CD14-positive monocyte (primary cell): ENCODE results near the gene CDKN1C. TPM values are rescaled to one million over a fixed set of nuclear protein-coding genes. Genes with fewer than 3 reads are reported as not detected.

Experiments
- DNase-seq, 3 donors: peaks; one replicate each; pipeline ENCODE4 v3.0.0-alpha.2; 2011 to 2022
- H2AFZ ChIP-seq: 2 replicates; pipeline ENCODE4 v1.6.0; 2012; ENCODE audit warnings: mild to moderate bottlenecking, low read depth, low read length, inconsistent platforms; ENCODE audit not compliant: insufficient read depth, poor library complexity, severe bottlenecking
- H3K27ac ChIP-seq, 2 donors: 1 replicate in 1 of 2; 2 replicates in 1 of 2; pipeline ENCODE4 v1.5.1; 2012 to 2013; ENCODE audit warnings: low read length in 2 of 2, control low read depth in 1 of 2, inconsistent platforms in 1 of 2, low read depth in 1 of 2, mild to moderate bottlenecking in 1 of 2
- H3K27me3 ChIP-seq, 2 donors: one replicate each; pipeline versions ENCODE4 v1.6.0 to v1.6.1; 2011 to 2013; ENCODE audit warnings: low read length in 2 of 2; ENCODE audit not compliant: control insufficient read depth in 2 of 2, insufficient read depth in 2 of 2
- H3K36me3 ChIP-seq, 2 donors: replicated peaks in 1 of 2; 1 replicate in 1 of 2; 2 replicates in 1 of 2; pipeline versions ENCODE4 v1.5.1 to v1.6.1; 2012 to 2013; ENCODE audit warnings: low read length in 2 of 2, control low read depth in 1 of 2, inconsistent platforms in 1 of 2, mild to moderate bottlenecking in 1 of 2; ENCODE audit not compliant: insufficient read depth in 2 of 2, control insufficient read depth in 1 of 2
- H3K4me1 ChIP-seq, 2 donors: 1 replicate in 1 of 2; 2 replicates in 1 of 2; pipeline versions ENCODE4 v1.5.1 to v1.6.1; 2012 to 2013; ENCODE audit warnings: low read length in 2 of 2, control low read depth in 1 of 2, inconsistent platforms in 1 of 2, mild to moderate bottlenecking in 1 of 2, moderate library complexity in 1 of 2; ENCODE audit not compliant: insufficient read depth in 2 of 2, control insufficient read depth in 1 of 2
- H3K4me2 ChIP-seq: replicated peaks from 2 replicates; pipeline ENCODE3; 2012; ENCODE audit warnings: low read length, moderate library complexity, mild to moderate bottlenecking; ENCODE audit not compliant: poor library complexity, severe bottlenecking; ENCODE audit errors: extremely low read depth
- H3K4me3 ChIP-seq, 3 experiments: fragments of 200-600 bp in 1 of 3; sonication (generic) in 1 of 3; replicated peaks in 1 of 3; 1 replicate in 2 of 3; 2 replicates in 1 of 3; pipeline ENCODE4 v1.5.1; 2011 to 2013; ENCODE audit warnings: low read length in 3 of 3, mild to moderate bottlenecking in 3 of 3, control low read depth in 2 of 3, low read depth in 2 of 3, inconsistent platforms in 1 of 3, moderate library complexity in 1 of 3
- H3K79me2 ChIP-seq: 2 replicates; pipeline ENCODE4 v1.6.0; 2012; ENCODE audit warnings: mild to moderate bottlenecking, control low read depth, inconsistent platforms, low read length, moderate library complexity; ENCODE audit not compliant: insufficient read depth
- H3K9ac ChIP-seq: 2 replicates; pipeline ENCODE4 v1.6.0; 2017; ENCODE audit warnings: low read length, mild to moderate bottlenecking; ENCODE audit not compliant: insufficient read depth, poor library complexity, severe bottlenecking
- H3K9me3 ChIP-seq, 2 donors: replicated peaks in 1 of 2; 1 replicate in 1 of 2; 2 replicates in 1 of 2; pipeline versions ENCODE4 v1.5.1 to v1.6.1; 2012 to 2013; ENCODE audit warnings: low read length in 2 of 2, control low read depth in 1 of 2; ENCODE audit not compliant: control insufficient read depth in 1 of 2, insufficient read depth in 1 of 2
- H4K20me1 ChIP-seq: 2 replicates; pipeline ENCODE4 v1.6.0; 2012; ENCODE audit warnings: mild to moderate bottlenecking, low read length, control low read depth, moderate library complexity; ENCODE audit not compliant: insufficient read depth
- H3K27ac Mint-ChIP-seq, 7 donors: one replicate each; pipeline ENCODE4 v1.8.0; 2020; ENCODE audit warnings: mild to moderate bottlenecking in 7 of 7, mixed read lengths in 7 of 7, moderate library complexity in 6 of 7, inconsistent platforms in 2 of 7
- H3K27me3 Mint-ChIP-seq, 3 donors: one replicate each; pipeline ENCODE4 v1.8.0; 2021 to 2022; ENCODE audit warnings: low read depth in 3 of 3, mild to moderate bottlenecking in 3 of 3, mixed read lengths in 3 of 3, moderate library complexity in 3 of 3, inconsistent platforms in 1 of 3
- H3K36me3 Mint-ChIP-seq, 2 donors: one replicate each; pipeline ENCODE4 v1.8.0; 2020; ENCODE audit warnings: mixed read lengths in 2 of 2, inconsistent platforms in 1 of 2, mild to moderate bottlenecking in 1 of 2
- H3K4me1 Mint-ChIP-seq: one replicate; pipeline ENCODE4 v1.8.0; 2020; ENCODE audit warnings: mild to moderate bottlenecking, mixed read lengths
- H3K4me3 Mint-ChIP-seq, 2 donors: one replicate each; pipeline ENCODE4 v1.8.0; 2020; ENCODE audit warnings: mild to moderate bottlenecking in 2 of 2, mixed read lengths in 2 of 2, moderate library complexity in 1 of 2
- H3K9me3 Mint-ChIP-seq, 7 donors: one replicate each; pipeline ENCODE4 v1.8.0; 2020 to 2022; ENCODE audit warnings: mixed read lengths in 7 of 7, mild to moderate bottlenecking in 6 of 7, moderate library complexity in 6 of 7, inconsistent platforms in 2 of 7
- CTCF ChIP-seq: fragments of 200-600 bp; IDR thresholded peaks from one replicate; pipeline ENCODE4 v1.8.0; 2022; ENCODE audit warnings: antibody characterized with exemption, mild to moderate bottlenecking
- WGBS: methylation state at CpG from one replicate; pipeline ENCODE4 v1.1.5; 2013; ENCODE audit warnings: missing lambda C conversion rate; ENCODE audit not compliant: insufficient coverage; 5-methylcytosine and 5-hydroxymethylcytosine counted together
- intact Hi-C, 2 donors: fragments of 100-400 bp; cut with micrococcal nuclease; formaldehyde crosslinking; loops; one replicate each; pipeline versions ENCODE4 v1.15.0 to v1.15.1; 2023
- polyA plus RNA-seq, 3 donors: library from polyadenylated mRNA; depleted of rRNA in 1 of 3; unstranded in 2 of 3; stranded (reverse) in 1 of 3; fragments of 300-500 nt in 2 of 3; fragments of >200 nt in 1 of 3; fragmentation: Illumina TruSeq in 2 of 3; gene quantifications; 1 replicate in 2 of 3; 2 replicates in 1 of 3; pipeline ENCODE4 v1.2.3, GENCODE V29; 2012 to 2021

Gene CDKN1C
- polyA plus RNA-seq, 3 donors = 3.2 to 36.4 (median 4.7) TPM

- no peaks in the 10 kb centered on the region for H3K36me3 ChIP-seq
- H2AFZ ChIP-seq = no peak overlapping the region
- no peak overlapping the region for H3K9ac ChIP-seq
- peaks cover 15 to 58% of the 10 kb centered on the region in 2 donors for H3K27me3 ChIP-seq
- 100% methylated on average over 9 of the region's 13 CpGs for WGBS
- no peak for TF ChIP-seq CTCF
- peaks cover 1 to 9% (median 5%) of the 10 kb centered on the region in 7 donors for H3K9me3 Mint-ChIP-seq
- H3K4me3 Mint-ChIP-seq = peak overlapping the region in 1 of 2 donors; percentile 70
- peaks cover 54 to 70% (median 60%) of the 10 kb centered on the region in 3 donors for H3K27me3 Mint-ChIP-seq
- no peak overlapping the region for H3K4me2 ChIP-seq
- peaks cover 0 to 5% of the 10 kb centered on the region in 2 donors for H3K36me3 Mint-ChIP-seq
- intact Hi-C loops = no loop called here
- H3K4me3 ChIP-seq = no peak overlapping the region
- H3K27ac ChIP-seq = no peak overlapping the region
- H3K4me1 Mint-ChIP-seq = peaks cover 6% of the 10 kb centered on the region
- H3K79me2 ChIP-seq = no peaks in the 10 kb centered on the region
- DNase-seq = no peak
- no peak overlapping the region for H3K27ac Mint-ChIP-seq
- peaks cover 0 to 16% of the 10 kb centered on the region in 2 donors for H3K4me1 ChIP-seq
- no peaks in the 10 kb centered on the region for H4K20me1 ChIP-seq
- H3K9me3 ChIP-seq = peaks cover 0 to 5% of the 10 kb centered on the region in 2 donors
Measured at GRCh38 chr11:2863276-2863618, 22.3 kb downstream of the CDKN1C start.

GRCh38 chr11:2862395-2863275, 22.9 kb downstream of the CDKN1C start:
- peak in 1 of 3 donors; percentile 10 for DNase-seq
- Histone ChIP-seq H3K9me3 (peaks cover 0 to 5% of the 10 kb centered on the region in 2 donors), H3K9ac (no peak overlapping the region), H3K4me3 (no peak overlapping the region), H3K4me1 (peaks cover 0 to 12% of the 10 kb centered on the region in 2 donors), H3K27me3 (peaks cover 12 to 52% of the 10 kb centered on the region in 2 donors), H4K20me1 (no peaks in the 10 kb centered on the region), H3K27ac (no peak overlapping the region), H3K79me2 (no peaks in the 10 kb centered on the region), H3K36me3 (no peaks in the 10 kb centered on the region), H3K4me2 (peak overlapping the region; percentile 46), H2AFZ (no peak overlapping the region)
- Mint-ChIP-seq H3K36me3 (peaks cover 0 to 5% of the 10 kb centered on the region in 2 donors), H3K4me3 (peak overlapping the region in 1 of 2 donors; percentile 70), H3K27me3 (peaks cover 48 to 64% (median 54%) of the 10 kb centered on the region in 3 donors), H3K27ac (no peak overlapping the region), H3K9me3 (peaks cover 1 to 9% (median 5%) of the 10 kb centered on the region in 7 donors), H3K4me1 (peaks cover 3% of the 10 kb centered on the region)
- no peak for TF ChIP-seq CTCF
- intact Hi-C loops = no loop called here
- WGBS = 10% methylated on average over 89 of the region's 96 CpGs
